Vagina (tissue), 2 donors: ENCODE results near the gene DCTD. TPM values are rescaled to one million over a fixed set of nuclear protein-coding genes. Genes with fewer than 3 reads are reported as not detected.

Source experiments
- DNase-seq, 2 donors: peaks; one replicate each; pipeline ENCODE4 v3.0.0-alpha.2; 2017; ENCODE audit errors: extremely low spot score in 2 of 2
- H3K27ac ChIP-seq: fragments of 200-600 bp; sonication (generic); one replicate; pipeline ENCODE4 v1.5.1; 2019
- H3K27me3 ChIP-seq: fragments of 200-600 bp; sonication (generic); one replicate; pipeline ENCODE4 v1.5.1; 2019
- H3K36me3 ChIP-seq, 2 donors: fragments of 200-600 bp; sonication (generic); one replicate each; pipeline ENCODE4 v1.5.1; 2017 to 2019
- H3K4me1 ChIP-seq: fragments of 200-600 bp; sonication (generic); one replicate; pipeline ENCODE4 v1.5.1; 2019
- H3K4me3 ChIP-seq, 2 donors: fragments of 200-600 bp; sonication (generic); 1 replicate in 1 of 2; 2 replicates in 1 of 2; pipeline ENCODE4 v1.5.1; 2016 to 2019
- H3K9me3 ChIP-seq: fragments of 200-600 bp; sonication (generic); one replicate; pipeline ENCODE4 v1.5.1; 2019
- CTCF ChIP-seq, 3 experiments: fragments of 450-650 bp in 2 of 3; fragments of 200-600 bp in 1 of 3; sonication (generic) in 1 of 3; IDR thresholded peaks; one replicate each; pipeline ENCODE4 v1.5.1; 2017 to 2019; ENCODE audit warnings: antibody characterized with exemption in 3 of 3, mild to moderate bottlenecking in 2 of 3, moderate library complexity in 2 of 3
- POLR2A ChIP-seq, 2 donors: fragments of 450-650 bp; IDR thresholded peaks; one replicate each; pipeline ENCODE4 v1.6.1; 2017; ENCODE audit warnings: antibody characterized with exemption in 2 of 2, mild to moderate bottlenecking in 2 of 2, moderate library complexity in 2 of 2
- POLR2AphosphoS5 ChIP-seq, 2 donors: sonication (generic); formaldehyde crosslinking; IDR thresholded peaks; one replicate each; pipeline ENCODE4 v1.9.0; 2017; ENCODE audit warnings: antibody characterized with exemption in 2 of 2, mild to moderate bottlenecking in 2 of 2, low read depth in 1 of 2; ENCODE audit not compliant: insufficient read depth in 1 of 2
- intact Hi-C: fragments of 100-400 bp; cut with DNase I; formaldehyde crosslinking; loops from one replicate; pipeline ENCODE4 v1.15.1; 2023
- total RNA-seq: library from RNA; depleted of rRNA; stranded (reverse); fragments of >200 nt; gene quantifications from one replicate; pipeline ENCODE4 v1.2.3, GENCODE V29; 2016

Gene DCTD
- total RNA-seq, 1 donor from 2014 or later, result 40.0 TPM

GRCh38 chr4:182931691-182932345, 14.6 kb upstream of the DCTD start:
- Histone ChIP-seq H3K36me3 (no peaks in the 10 kb centered on the region), H3K27ac (no peak overlapping the region), H3K4me3 (no peak overlapping the region), H3K27me3 (no peaks in the 10 kb centered on the region), H3K4me1 (no peaks in the 10 kb centered on the region), H3K9me3 (no peaks in the 10 kb centered on the region)
- no peak for DNase-seq
- TF ChIP-seq POLR2AphosphoS5 (IDR thresholded peaks at IDR 0.05; ENCODE audit: insufficient read depth in 1 of 2, low read depth in 1 of 2) (no peak), POLR2A (IDR thresholded peaks at IDR 0.05) (no peak), CTCF (IDR thresholded peaks at IDR 0.05) (no peak)
- intact Hi-C loops, result loop anchor here (10.0 kb wide), 1 partner anchor 143 kb away; no protein-coding TSS in a partner anchor

GRCh38 chr4:182930889-182931288, 13.7 kb upstream of the DCTD start:
- intact Hi-C loops, result loop anchor here (10.0 kb wide), 1 partner anchor 144 kb away; no protein-coding TSS in a partner anchor
- no peak overlapping the region for H3K4me3 ChIP-seq
- no peaks in the 10 kb centered on the region for H3K9me3 ChIP-seq
- H3K36me3 ChIP-seq, result no peaks in the 10 kb centered on the region
- no peaks in the 10 kb centered on the region for H3K27me3 ChIP-seq
- DNase-seq, result no peak
- no peaks in the 10 kb centered on the region for H3K4me1 ChIP-seq
- TF ChIP-seq POLR2AphosphoS5 (IDR thresholded peaks at IDR 0.05; ENCODE audit: insufficient read depth in 1 of 2, low read depth in 1 of 2) (no peak), POLR2A (IDR thresholded peaks at IDR 0.05) (no peak), CTCF (IDR thresholded peaks at IDR 0.05) (no peak)
- H3K27ac ChIP-seq, result no peak overlapping the region

GRCh38 chr4:182929296-182929695, 12.1 kb upstream of the DCTD start:
- Histone ChIP-seq H3K4me1 (no peaks in the 10 kb centered on the region), H3K4me3 (no peak overlapping the region), H3K27me3 (no peaks in the 10 kb centered on the region), H3K27ac (no peak overlapping the region), H3K36me3 (no peaks in the 10 kb centered on the region), H3K9me3 (no peaks in the 10 kb centered on the region)
- TF ChIP-seq POLR2A (IDR thresholded peaks at IDR 0.05) (no peak), CTCF (IDR thresholded peaks at IDR 0.05) (no peak), POLR2AphosphoS5 (IDR thresholded peaks at IDR 0.05; ENCODE audit: insufficient read depth in 1 of 2, low read depth in 1 of 2) (no peak)
- DNase-seq, result no peak
- intact Hi-C loops, result no loop called here

GRCh38 chr4:182928061-182928460, 10.9 kb upstream of the DCTD start:
- H3K9me3 ChIP-seq, result no peaks in the 10 kb centered on the region
- TF ChIP-seq POLR2AphosphoS5 (IDR thresholded peaks at IDR 0.05; ENCODE audit: insufficient read depth in 1 of 2, low read depth in 1 of 2) (no peak), POLR2A (IDR thresholded peaks at IDR 0.05) (no peak), CTCF (IDR thresholded peaks at IDR 0.05) (no peak)
- no peak overlapping the region for H3K27ac ChIP-seq
- H3K36me3 ChIP-seq, result no peaks in the 10 kb centered on the region
- no peaks in the 10 kb centered on the region for H3K27me3 ChIP-seq
- DNase-seq, result no peak
- intact Hi-C loops, result no loop called here
- H3K4me3 ChIP-seq, result no peak overlapping the region
- no peaks in the 10 kb centered on the region for H3K4me1 ChIP-seq

- Histone ChIP-seq H3K36me3 (no peaks in the 10 kb centered on the region), H3K9me3 (no peaks in the 10 kb centered on the region), H3K4me3 (no peak overlapping the region), H3K27ac (no peak overlapping the region), H3K27me3 (no peaks in the 10 kb centered on the region), H3K4me1 (no peaks in the 10 kb centered on the region)
- TF ChIP-seq CTCF (IDR thresholded peaks at IDR 0.05) (no peak), POLR2A (IDR thresholded peaks at IDR 0.05) (no peak), POLR2AphosphoS5 (IDR thresholded peaks at IDR 0.05; ENCODE audit: insufficient read depth in 1 of 2, low read depth in 1 of 2) (no peak)
- DNase-seq, result no peak
- intact Hi-C loops, result no loop called here
Observed at GRCh38 chr4:182927505-182927904, 10.3 kb upstream of the DCTD start.
